ENCODE data around the gene UNG. TPM values are rescaled to one million over a fixed set of nuclear protein-coding genes. Genes with fewer than 3 reads are reported as not detected.
"Not testable (repeated sequence)": the region's sequence is repeated elsewhere in the genome, so short reads cannot be mapped to it uniquely, and the experiment has no call there.

Gene UNG
- total RNA-seq, 4 donors from 2014 or later: 28.0 to 43.1 (median 38.7) TPM

- Histone ChIP-seq H3K4me1 (peaks cover 0 to 33% (median 10%) of the 10 kb centered on the region in 3 donors), H3K4me3 (no peak overlapping the region), H3K27ac (peak overlapping the region in 1 of 4 donors; percentile 16), H3K36me3 (no peaks in the 10 kb centered on the region), H3K27me3 (no peaks in the 10 kb centered on the region), H3K9me3 (no peaks in the 10 kb centered on the region)
- WGBS, 2 donors: 90 to 100% methylated on average over 3 to 7 of the region's 9 CpGs
- TF ChIP-seq CTCF (IDR thresholded peaks at IDR 0.05) (no peak), POLR2A (IDR thresholded peaks at IDR 0.05) (no peak)
- intact Hi-C loops (cut with DNase I): no loop called here
- no peak for DNase-seq
Measured at GRCh38 chr12:109139360-109139759, 42.0 kb downstream of the UNG start.

GRCh38 chr12:109139791-109140190 is 42.4 kb downstream of the UNG start:
- WGBS, 2 donors: 88% methylated on average over 6 of the region's 7 CpGs; no CpG with 5 or more reads in 1 of the 2 donors
- DNase-seq: no peak
- H3K36me3 ChIP-seq: no peaks in the 10 kb centered on the region
- H3K4me3 ChIP-seq: no peak overlapping the region
- intact Hi-C loops (cut with DNase I): no loop called here
- no peaks in the 10 kb centered on the region for H3K27me3 ChIP-seq
- no peak overlapping the region for H3K27ac ChIP-seq
- no peaks in the 10 kb centered on the region for H3K9me3 ChIP-seq
- H3K4me1 ChIP-seq: peaks cover 0 to 28% (median 10%) of the 10 kb centered on the region in 3 donors
- no peak for TF ChIP-seq POLR2A (IDR thresholded peaks at IDR 0.05)
- no peak for TF ChIP-seq CTCF (IDR thresholded peaks at IDR 0.05)

- H3K36me3 ChIP-seq: no peaks in the 10 kb centered on the region
- no peak overlapping the region for H3K4me3 ChIP-seq
- no peaks in the 10 kb centered on the region for H3K27me3 ChIP-seq
- no peaks in the 10 kb centered on the region for H3K9me3 ChIP-seq
- no peak for TF ChIP-seq POLR2A (IDR thresholded peaks at IDR 0.05)
- TF ChIP-seq CTCF (IDR thresholded peaks at IDR 0.05): no peak
- no peak overlapping the region for H3K27ac ChIP-seq
- intact Hi-C loops (cut with DNase I): no loop called here
- 78 to 92% methylated on average over 1 to 4 of the region's 4 CpGs for WGBS, 2 donors
- no peak for DNase-seq
- H3K4me1 ChIP-seq: peaks cover 0 to 32% (median 10%) of the 10 kb centered on the region in 3 donors
Measured at GRCh38 chr12:109140560-109140959, 43.2 kb downstream of the UNG start.

- Histone ChIP-seq H3K4me3 (no peak overlapping the region), H3K27ac (no peak overlapping the region), H3K27me3 (no peaks in the 10 kb centered on the region), H3K4me1 (peaks cover 0 to 56% (median 23%) of the 10 kb centered on the region in 3 donors), H3K9me3 (no peaks in the 10 kb centered on the region), H3K36me3 (no peaks in the 10 kb centered on the region)
- WGBS, 2 donors: 52 to 54% methylated on average over 4 of the region's 4 CpGs
- DNase-seq: no peak
- TF ChIP-seq POLR2A (IDR thresholded peaks at IDR 0.05) (no peak), CTCF (IDR thresholded peaks at IDR 0.05) (no peak)
- intact Hi-C loops (cut with DNase I): no loop called here
Measured at GRCh38 chr12:109144224-109144623, 46.8 kb downstream of the UNG start.

- H3K9me3 ChIP-seq; H3K27me3 ChIP-seq; H3K4me3 ChIP-seq; intact Hi-C loops (cut with DNase I); DNase-seq; H3K36me3 ChIP-seq: not testable (repeated sequence)
- Histone ChIP-seq H3K27ac (peak overlapping the region in 2 of 4 donors; percentile 42 to 55), H3K4me1 (peaks cover 0 to 57% (median 24%) of the 10 kb centered on the region in 3 donors)
- WGBS, 2 donors: 88% methylated on average over 1 of the region's 1 CpG; no CpG with 5 or more reads in 1 of the 2 donors
Measured at GRCh38 chr12:109147126-109147525, 49.7 kb downstream of the UNG start.

- no peak for DNase-seq
Measured at GRCh38 chr12:109147954-109148353, 50.6 kb downstream of the UNG start.

More at GRCh38 chr12:109147954-109148353, 50.6 kb downstream of the UNG start:
- Histone ChIP-seq H3K4me3 (no peak overlapping the region), H3K4me1 (peaks cover 0 to 50% (median 20%) of the 10 kb centered on the region in 3 donors), H3K36me3 (no peaks in the 10 kb centered on the region), H3K27me3 (no peaks in the 10 kb centered on the region), H3K27ac (peak overlapping the region; percentile 16 to 86 (median 78)), H3K9me3 (no peaks in the 10 kb centered on the region)
- TF ChIP-seq POLR2A (IDR thresholded peaks at IDR 0.05): no peak
- no peak for TF ChIP-seq CTCF (IDR thresholded peaks at IDR 0.05)
- WGBS, 2 donors: 21 to 22% methylated on average over 2 of the region's 2 CpGs
- intact Hi-C loops (cut with DNase I): no loop called here
